HCT116 (cell line): ENCODE results near the gene PVALEF. TPM values are rescaled to one million over a fixed set of nuclear protein-coding genes. Genes with fewer than 3 reads are reported as not detected.

Experiments used
- ATAC-seq: fragments of 200-7000 bp; cut with Tn5 transposase; 2 replicates; pipeline ENCODE4 v1.9.1; 2020; ENCODE audit warnings: mild to moderate bottlenecking, moderate library complexity
- BruUV-seq: library from RNA; stranded (reverse); fragments of 400-500 nt; replicated peaks from 2 replicates; lab custom pipeline; 2021; lab: Mats Ljungman, UMichigan
- CTCF ChIA-PET: fragments of 300-600 bp; sonication (Branson Sonifier 250); formaldehyde crosslinking; loops from one replicate; lab custom pipeline; 2021; ENCODE audit warnings: antibody characterized with exemption; lab: Charles Lee
- POLR2A ChIA-PET: fragments of 300-600, 350-600 bp; sonication (Branson Sonifier 250); formaldehyde crosslinking; loops from one replicate; lab custom pipeline; 2021; ENCODE audit warnings: antibody characterized with exemption; lab: Charles Lee
- RAD21 ChIA-PET, 2 experiments: fragments of 300-600 bp; sonication (Branson Sonifier 250); formaldehyde crosslinking; loops; one replicate each; lab custom pipeline; 2023; ENCODE audit warnings: low total read pairs in 2 of 2; ENCODE audit not compliant: uncharacterized antibody in 2 of 2, unreplicated experiment in 2 of 2, low non-redundant PET in 1 of 2; lab: Charles Lee
- DNase-seq: peaks from one replicate; pipeline ENCODE4 v3.0.0-alpha.2; 2010; ENCODE audit warnings: low read depth, low spot score
- H2AFZ ChIP-seq: fragments of 200-600 bp; shearing (Covaris generic), sonication (generic); 2 replicates; pipeline ENCODE4 v1.6.1; 2017; ENCODE audit warnings: low read depth, mixed run types, mixed read lengths, antibody characterized with exemption, low read length; ENCODE audit not compliant: poor library complexity, severe bottlenecking
- H3K27ac ChIP-seq: 2 replicates; pipeline ENCODE4 v1.5.1; 2012; ENCODE audit warnings: low read depth, low read length
- H3K27me3 ChIP-seq: fragments of 200-600 bp; sonication (generic); 2 replicates; pipeline ENCODE4 v1.6.1; 2016; ENCODE audit warnings: mixed run types, low read length, mixed read lengths; ENCODE audit not compliant: insufficient read depth
- H3K36me3 ChIP-seq, 2 experiments: fragments of 200-500 bp in 1 of 2; fragments of 200-600 bp in 1 of 2; sonication (Bioruptor generic) in 1 of 2; sonication (generic) in 1 of 2; 2 replicates each; pipeline versions ENCODE4 v1.5.1 to v1.6.1; 2014 to 2016; ENCODE audit warnings: low read length in 2 of 2, inconsistent platforms in 1 of 2, mixed read lengths in 1 of 2, mixed run types in 1 of 2; ENCODE audit not compliant: insufficient read depth in 2 of 2, control insufficient read depth in 1 of 2
- H3K4me1 ChIP-seq, 2 experiments: fragments of 200-600 bp in 1 of 2; sonication (generic) in 1 of 2; 2 replicates each; pipeline versions ENCODE4 v1.5.1 to v1.6.1; 2012 to 2017; ENCODE audit warnings: low read length in 2 of 2, inconsistent platforms in 1 of 2, mild to moderate bottlenecking in 1 of 2, mixed read lengths in 1 of 2, mixed run types in 1 of 2, moderate library complexity in 1 of 2; ENCODE audit not compliant: insufficient read depth in 2 of 2, control insufficient read depth in 1 of 2
- H3K4me2 ChIP-seq: fragments of 200-600 bp; sonication (generic); 2 replicates; pipeline ENCODE4 v1.6.1; 2017; ENCODE audit warnings: mixed run types, low read length, mixed read lengths
- H3K4me3 ChIP-seq, 2 experiments: fragments of 200-600 bp in 1 of 2; sonication (generic) in 1 of 2; replicated peaks in 1 of 2; 2 replicates each; pipeline ENCODE4 v1.5.1; 2011 to 2016; ENCODE audit warnings: low read length in 2 of 2, control low read depth in 1 of 2, low read depth in 1 of 2, mild to moderate bottlenecking in 1 of 2, mixed read lengths in 1 of 2, mixed run types in 1 of 2
- H3K79me2 ChIP-seq: fragments of 200-600 bp; sonication (generic); 2 replicates; pipeline ENCODE4 v1.6.1; 2017; ENCODE audit warnings: mild to moderate bottlenecking, mixed run types, low read length, moderate library complexity, mixed read lengths; ENCODE audit not compliant: insufficient read depth
- H3K9ac ChIP-seq: fragments of 200-600 bp; sonication (generic); 2 replicates; pipeline ENCODE4 v1.6.1; 2016; ENCODE audit warnings: low read length, mixed read lengths
- H3K9me2 ChIP-seq: fragments of 200-600 bp; sonication (generic), shearing (Covaris generic); 2 replicates; pipeline ENCODE4 v1.6.1; 2017; ENCODE audit warnings: mixed run types, mild to moderate bottlenecking, moderate library complexity; ENCODE audit not compliant: insufficient read depth
- H3K9me3 ChIP-seq, 2 experiments: fragments of 200-500 bp in 1 of 2; fragments of 200-600 bp in 1 of 2; sonication (Bioruptor generic) in 1 of 2; sonication (generic) in 1 of 2; 2 replicates each; pipeline ENCODE4 v1.6.1; 2014 to 2017; ENCODE audit warnings: low read length in 2 of 2, mixed read lengths in 2 of 2, inconsistent platforms in 1 of 2, low read depth in 1 of 2, mild to moderate bottlenecking in 1 of 2, mixed run types in 1 of 2, moderate library complexity in 1 of 2; ENCODE audit not compliant: control insufficient read depth in 1 of 2, insufficient read depth in 1 of 2
- H4K20me1 ChIP-seq: fragments of 200-600 bp; sonication (generic), shearing (Covaris generic); 2 replicates; pipeline ENCODE4 v1.6.1; 2017; ENCODE audit warnings: mixed run types, mild to moderate bottlenecking, moderate library complexity; ENCODE audit not compliant: insufficient read depth
- ATF3 ChIP-seq: IDR thresholded peaks from 2 replicates; pipeline ENCODE4 v1.6.1; 2012
- ELF1 ChIP-seq: IDR thresholded peaks from 2 replicates; pipeline ENCODE4 v1.6.1; 2012; ENCODE audit warnings: low read depth, borderline replicate concordance
- EZH2phosphoT487 ChIP-seq: fragments of 200-600 bp; IDR thresholded peaks from 2 replicates; pipeline ENCODE4 v1.6.1; 2018; ENCODE audit warnings: antibody characterized with exemption, borderline replicate concordance
- POLR2A ChIP-seq: IDR thresholded peaks from 2 replicates; pipeline ENCODE4 v1.7.0; 2011; ENCODE audit warnings: borderline replicate concordance; ENCODE audit not compliant: insufficient read depth, insufficient read length; ENCODE audit errors: extremely low read depth
- POLR2AphosphoS5 ChIP-seq: IDR thresholded peaks from 2 replicates; pipeline ENCODE4 v1.6.1; 2011; ENCODE audit warnings: mild to moderate bottlenecking, low read depth, low read length, moderate library complexity
- SIN3A ChIP-seq: IDR thresholded peaks from 2 replicates; pipeline ENCODE4 v1.6.1; 2012; ENCODE audit warnings: low read depth
- SP1 ChIP-seq: IDR thresholded peaks from 2 replicates; pipeline ENCODE4 v1.6.1; 2012; ENCODE audit warnings: low read depth
- SRF ChIP-seq: IDR thresholded peaks from 2 replicates; pipeline ENCODE4 v1.6.1; 2012; ENCODE audit warnings: low read depth
- ZFX ChIP-seq: fragments of 450-650 bp; IDR thresholded peaks from 2 replicates; pipeline ENCODE4 v1.6.1; 2017
- ZNF274 ChIP-seq: fragments of 200-500 bp; sonication (Bioruptor generic); IDR thresholded peaks from 2 replicates; pipeline ENCODE4 v1.6.1; 2014; ENCODE audit warnings: mild to moderate bottlenecking, low read depth, low read length, inconsistent platforms
- intact Hi-C: fragments of 100-400 bp; cut with micrococcal nuclease; formaldehyde crosslinking; loops from 2 replicates; pipeline ENCODE4 v1.10.0; 2022
- total RNA-seq: library from RNA; stranded (reverse); gene quantifications from one replicate; pipeline ENCODE4 v1.2.1, GENCODE V29; 2021; ENCODE audit not compliant: unreplicated experiment
- TF ChIP-seq, protein P1 (sequence below), 3 experiments: fragments of 200-600 bp in 1 of 3; sonication (generic) in 1 of 3; IDR thresholded peaks in 2 of 3; conservative IDR thresholded peaks in 1 of 3; 2 replicates each; pipeline ENCODE4 v1.5.1; 2012 to 2017; ENCODE audit warnings: low read depth in 2 of 3, low read length in 2 of 3, antibody characterized with exemption in 1 of 3, borderline replicate concordance in 1 of 3, control low read depth in 1 of 3, mild to moderate bottlenecking in 1 of 3, mixed read lengths in 1 of 3, mixed run types in 1 of 3, moderate library complexity in 1 of 3; ENCODE audit not compliant: insufficient read depth in 1 of 3
- TF ChIP-seq, protein P2 (sequence below): IDR thresholded peaks from 2 replicates; pipeline ENCODE4 v1.6.1; 2012; ENCODE audit warnings: low read depth

Gene PVALEF
- total RNA-seq, 1 experiment from 2014 or later = not detected

GRCh38 chr17:81130385-81131361 lies 34.6 kb upstream of the PVALEF start:
- no peaks in the 10 kb centered on the region for H4K20me1 ChIP-seq
- peaks cover 0 to 11% of the 10 kb centered on the region in 2 experiments; a peak in 2 of 4 replicates for H3K4me1 ChIP-seq
- H3K9me2 ChIP-seq = no peaks in the 10 kb centered on the region
- ChIA-PET RAD21 (no interaction called here), CTCF (no interaction called here), POLR2A (no interaction called here)
- no peaks in the 10 kb centered on the region for H3K9me3 ChIP-seq
- no peak overlapping the region for H2AFZ ChIP-seq
- H3K4me2 ChIP-seq = no peak overlapping the region
- H3K27ac ChIP-seq = no peak overlapping the region
- intact Hi-C loops = no loop called here
- no peaks in the 10 kb centered on the region for H3K27me3 ChIP-seq
- no peaks in the 10 kb centered on the region for H3K79me2 ChIP-seq
- no peak for ATAC-seq
- H3K4me3 ChIP-seq = no peak overlapping the region
- DNase-seq = no peak
- H3K9ac ChIP-seq = no peak overlapping the region
- H3K36me3 ChIP-seq = no peaks in the 10 kb centered on the region
- no TSS peak for BruUV-seq
- TF ChIP-seq, protein P1, sequence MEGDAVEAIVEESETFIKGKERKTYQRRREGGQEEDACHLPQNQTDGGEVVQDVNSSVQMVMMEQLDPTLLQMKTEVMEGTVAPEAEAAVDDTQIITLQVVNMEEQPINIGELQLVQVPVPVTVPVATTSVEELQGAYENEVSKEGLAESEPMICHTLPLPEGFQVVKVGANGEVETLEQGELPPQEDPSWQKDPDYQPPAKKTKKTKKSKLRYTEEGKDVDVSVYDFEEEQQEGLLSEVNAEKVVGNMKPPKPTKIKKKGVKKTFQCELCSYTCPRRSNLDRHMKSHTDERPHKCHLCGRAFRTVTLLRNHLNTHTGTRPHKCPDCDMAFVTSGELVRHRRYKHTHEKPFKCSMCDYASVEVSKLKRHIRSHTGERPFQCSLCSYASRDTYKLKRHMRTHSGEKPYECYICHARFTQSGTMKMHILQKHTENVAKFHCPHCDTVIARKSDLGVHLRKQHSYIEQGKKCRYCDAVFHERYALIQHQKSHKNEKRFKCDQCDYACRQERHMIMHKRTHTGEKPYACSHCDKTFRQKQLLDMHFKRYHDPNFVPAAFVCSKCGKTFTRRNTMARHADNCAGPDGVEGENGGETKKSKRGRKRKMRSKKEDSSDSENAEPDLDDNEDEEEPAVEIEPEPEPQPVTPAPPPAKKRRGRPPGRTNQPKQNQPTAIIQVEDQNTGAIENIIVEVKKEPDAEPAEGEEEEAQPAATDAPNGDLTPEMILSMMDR (IDR thresholded peaks at IDR 0.05 in 2 of 3, conservative IDR thresholded peaks at IDR 0.05 in 1 of 3; ENCODE audit: borderline replicate concordance in 1 of 3, insufficient read depth in 1 of 3, low read depth in 2 of 3, low read length in 2 of 3) = no peak
- TF ChIP-seq ZFX (no peak), SRF (no peak)

GRCh38 chr17:81131486-81132196 lies 33.7 kb upstream of the PVALEF start:
- intact Hi-C loops = no loop called here
- H3K27me3 ChIP-seq = no peaks in the 10 kb centered on the region
- RAD21 ChIA-PET = no interaction called here
- no peaks in the 10 kb centered on the region for H4K20me1 ChIP-seq
- H3K4me2 ChIP-seq = no peak overlapping the region
- H3K9ac ChIP-seq = no peak overlapping the region
- ATAC-seq (no peak), DNase-seq (no peak)
- no peak overlapping the region for H2AFZ ChIP-seq
- no peak overlapping the region for H3K4me3 ChIP-seq
- no peaks in the 10 kb centered on the region for H3K9me3 ChIP-seq
- POLR2A ChIA-PET = no interaction called here
- peaks cover 0 to 11% of the 10 kb centered on the region in 2 experiments; a peak in 2 of 4 replicates for H3K4me1 ChIP-seq
- H3K27ac ChIP-seq = no peak overlapping the region
- H3K36me3 ChIP-seq = no peaks in the 10 kb centered on the region
- no TSS peak for BruUV-seq
- no peaks in the 10 kb centered on the region for H3K79me2 ChIP-seq
- no peaks in the 10 kb centered on the region for H3K9me2 ChIP-seq
- CTCF ChIA-PET = no interaction called here
- TF ChIP-seq SP1 = no peak
- no peak for TF ChIP-seq SRF
- no peak for TF ChIP-seq EZH2phosphoT487
- no peak for TF ChIP-seq SIN3A
- TF ChIP-seq POLR2AphosphoS5 = no peak
- TF ChIP-seq ATF3 = no peak
- no peak for TF ChIP-seq ELF1
- no peak for TF ChIP-seq POLR2A
- no peak for TF ChIP-seq ZFX
- TF ChIP-seq, protein P2, sequence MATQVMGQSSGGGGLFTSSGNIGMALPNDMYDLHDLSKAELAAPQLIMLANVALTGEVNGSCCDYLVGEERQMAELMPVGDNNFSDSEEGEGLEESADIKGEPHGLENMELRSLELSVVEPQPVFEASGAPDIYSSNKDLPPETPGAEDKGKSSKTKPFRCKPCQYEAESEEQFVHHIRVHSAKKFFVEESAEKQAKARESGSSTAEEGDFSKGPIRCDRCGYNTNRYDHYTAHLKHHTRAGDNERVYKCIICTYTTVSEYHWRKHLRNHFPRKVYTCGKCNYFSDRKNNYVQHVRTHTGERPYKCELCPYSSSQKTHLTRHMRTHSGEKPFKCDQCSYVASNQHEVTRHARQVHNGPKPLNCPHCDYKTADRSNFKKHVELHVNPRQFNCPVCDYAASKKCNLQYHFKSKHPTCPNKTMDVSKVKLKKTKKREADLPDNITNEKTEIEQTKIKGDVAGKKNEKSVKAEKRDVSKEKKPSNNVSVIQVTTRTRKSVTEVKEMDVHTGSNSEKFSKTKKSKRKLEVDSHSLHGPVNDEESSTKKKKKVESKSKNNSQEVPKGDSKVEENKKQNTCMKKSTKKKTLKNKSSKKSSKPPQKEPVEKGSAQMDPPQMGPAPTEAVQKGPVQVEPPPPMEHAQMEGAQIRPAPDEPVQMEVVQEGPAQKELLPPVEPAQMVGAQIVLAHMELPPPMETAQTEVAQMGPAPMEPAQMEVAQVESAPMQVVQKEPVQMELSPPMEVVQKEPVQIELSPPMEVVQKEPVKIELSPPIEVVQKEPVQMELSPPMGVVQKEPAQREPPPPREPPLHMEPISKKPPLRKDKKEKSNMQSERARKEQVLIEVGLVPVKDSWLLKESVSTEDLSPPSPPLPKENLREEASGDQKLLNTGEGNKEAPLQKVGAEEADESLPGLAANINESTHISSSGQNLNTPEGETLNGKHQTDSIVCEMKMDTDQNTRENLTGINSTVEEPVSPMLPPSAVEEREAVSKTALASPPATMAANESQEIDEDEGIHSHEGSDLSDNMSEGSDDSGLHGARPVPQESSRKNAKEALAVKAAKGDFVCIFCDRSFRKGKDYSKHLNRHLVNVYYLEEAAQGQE = no peak
- TF ChIP-seq ZNF274 = no peak
